HepG2 (cell line): ENCODE measurements around the gene ACACA. TPM values are rescaled to one million over a fixed set of nuclear protein-coding genes. Genes with fewer than 3 reads are reported as not detected.

Source experiments
- FOXP4 ChIP-seq: sonication (generic); formaldehyde crosslinking; IDR thresholded peaks from 2 replicates; pipeline ENCODE4 v1.4.0; 2020; ENCODE audit warnings: missing genetic modification reagents
- GTF2F1 ChIP-seq: fragments of 150-350 bp; IDR thresholded peaks from 2 replicates; pipeline ENCODE4 v1.6.1; 2014; ENCODE audit warnings: low read length
- PAXIP1 ChIP-seq: sonication (generic); formaldehyde crosslinking; conservative IDR thresholded peaks from 2 replicates; pipeline ENCODE4 v1.4.0; 2020; ENCODE audit warnings: mild to moderate bottlenecking, missing genetic modification reagents, moderate library complexity
- PPARG ChIP-seq: conservative IDR thresholded peaks from 2 replicates; pipeline ENCODE4 v1.6.1; 2016; ENCODE audit warnings: missing biosample characterization, missing genetic modification reagents
- SRF ChIP-seq: IDR thresholded peaks from 2 replicates; pipeline ENCODE4 v1.6.1; 2011; ENCODE audit warnings: mild to moderate bottlenecking, low read depth, low read length, moderate library complexity
- TCF7 ChIP-seq: sonication (generic); IDR thresholded peaks from 2 replicates; pipeline ENCODE4 v1.6.1; 2016; ENCODE audit warnings: antibody characterized with exemption, low read depth
- ZNF180 ChIP-seq: sonication (generic); formaldehyde crosslinking; IDR thresholded peaks from 2 replicates; pipeline ENCODE4 v1.4.0; 2020; ENCODE audit warnings: low read depth, missing genetic modification reagents, borderline replicate concordance
- polyA plus RNA-seq, 8 experiments: library from polyadenylated mRNA; depleted of rRNA in 3 of 8; stranded (reverse) in 7 of 8; unstranded in 1 of 8; fragments of >200 nt; fragmentation: Illumina TruSeq in 4 of 8; extraction: Trizol in 4 of 8; gene quantifications; 2 replicates each; pipeline versions ENCODE4 v1.2.1 to v1.2.3, GENCODE V29; 2011 to 2016; ENCODE audit warnings: low read depth in 4 of 8, missing spikeins in 1 of 8, mixed read lengths in 1 of 8; ENCODE audit not compliant: insufficient read depth in 1 of 8
- total RNA-seq, 5 experiments: library from RNA; depleted of rRNA; stranded (reverse); fragments of >200 nt; fragmentation: Illumina TruSeq; extraction: Trizol; gene quantifications; 2 replicates each; pipeline ENCODE4 v1.2.3, GENCODE V29; 2016; ENCODE audit warnings: low read depth in 1 of 5
- TF ChIP-seq, protein P1 (sequence below): fragments of 450-650 bp; IDR thresholded peaks from 2 replicates; pipeline ENCODE4 v1.6.1; 2016
- TF ChIP-seq, protein P2 (sequence below): sonication (generic); formaldehyde crosslinking; IDR thresholded peaks from one replicate; pipeline ENCODE4 v1.5.1; 2020; ENCODE audit warnings: mild to moderate bottlenecking, missing genetic modification reagents; ENCODE audit errors: not compliant biosample characterization

The ACACA gene
- total and polyA plus RNA-seq, 2 of the 13 experiments (the other 11 are each of a cell fraction or from before 2014, with no cell fraction given): 39.2 to 47.2 TPM

DNA sequence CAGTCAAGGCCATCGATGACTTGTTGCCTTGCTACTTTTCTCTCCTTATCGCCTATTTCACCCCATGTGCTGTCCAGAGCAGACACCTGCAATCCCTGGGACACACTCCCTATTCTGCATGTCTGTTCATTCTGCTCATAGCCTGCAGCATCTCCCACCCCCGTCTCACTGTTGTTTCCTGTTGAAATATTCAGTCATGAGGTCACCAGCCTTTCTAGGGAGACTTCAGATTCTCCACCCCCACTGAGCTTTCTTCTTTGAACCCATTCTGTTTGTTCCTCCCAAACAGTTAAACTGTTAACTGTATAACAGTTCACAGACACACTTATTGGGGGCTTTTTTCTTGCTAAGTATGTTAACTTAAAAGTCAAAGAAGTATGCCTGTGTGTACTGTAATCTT lies 363.4 kb downstream of the ACACA start (continued):
- peak; percentile 52; the same call in 1 of the 2 replicates for TF ChIP-seq TCF7
- TF ChIP-seq, protein P1, sequence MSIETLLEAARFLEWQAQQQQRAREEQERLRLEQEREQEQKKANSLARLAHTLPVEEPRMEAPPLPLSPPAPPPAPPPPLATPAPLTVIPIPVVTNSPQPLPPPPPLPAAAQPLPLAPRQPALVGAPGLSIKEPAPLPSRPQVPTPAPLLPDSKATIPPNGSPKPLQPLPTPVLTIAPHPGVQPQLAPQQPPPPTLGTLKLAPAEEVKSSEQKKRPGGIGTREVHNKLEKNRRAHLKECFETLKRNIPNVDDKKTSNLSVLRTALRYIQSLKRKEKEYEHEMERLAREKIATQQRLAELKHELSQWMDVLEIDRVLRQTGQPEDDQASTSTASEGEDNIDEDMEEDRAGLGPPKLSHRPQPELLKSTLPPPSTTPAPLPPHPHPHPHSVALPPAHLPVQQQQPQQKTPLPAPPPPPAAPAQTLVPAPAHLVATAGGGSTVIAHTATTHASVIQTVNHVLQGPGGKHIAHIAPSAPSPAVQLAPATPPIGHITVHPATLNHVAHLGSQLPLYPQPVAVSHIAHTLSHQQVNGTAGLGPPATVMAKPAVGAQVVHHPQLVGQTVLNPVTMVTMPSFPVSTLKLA: 0 out of 2 replicates have a peak, but pooled peaks have one; percentile 20
- TF ChIP-seq FOXP4: peak; percentile 14; the same call in 1 of the 2 replicates
- TF ChIP-seq SRF: 0 out of 2 replicates have a peak, but pooled peaks have one; percentile 36
- peak; percentile 63; the same call in 1 of the 2 replicates for TF ChIP-seq PPARG
- TF ChIP-seq GTF2F1: no peak
- peak; percentile 81 for TF ChIP-seq PAXIP1 (CRISPR knock-in tag)
- no peak for TF ChIP-seq ZNF180
- TF ChIP-seq, protein P2, sequence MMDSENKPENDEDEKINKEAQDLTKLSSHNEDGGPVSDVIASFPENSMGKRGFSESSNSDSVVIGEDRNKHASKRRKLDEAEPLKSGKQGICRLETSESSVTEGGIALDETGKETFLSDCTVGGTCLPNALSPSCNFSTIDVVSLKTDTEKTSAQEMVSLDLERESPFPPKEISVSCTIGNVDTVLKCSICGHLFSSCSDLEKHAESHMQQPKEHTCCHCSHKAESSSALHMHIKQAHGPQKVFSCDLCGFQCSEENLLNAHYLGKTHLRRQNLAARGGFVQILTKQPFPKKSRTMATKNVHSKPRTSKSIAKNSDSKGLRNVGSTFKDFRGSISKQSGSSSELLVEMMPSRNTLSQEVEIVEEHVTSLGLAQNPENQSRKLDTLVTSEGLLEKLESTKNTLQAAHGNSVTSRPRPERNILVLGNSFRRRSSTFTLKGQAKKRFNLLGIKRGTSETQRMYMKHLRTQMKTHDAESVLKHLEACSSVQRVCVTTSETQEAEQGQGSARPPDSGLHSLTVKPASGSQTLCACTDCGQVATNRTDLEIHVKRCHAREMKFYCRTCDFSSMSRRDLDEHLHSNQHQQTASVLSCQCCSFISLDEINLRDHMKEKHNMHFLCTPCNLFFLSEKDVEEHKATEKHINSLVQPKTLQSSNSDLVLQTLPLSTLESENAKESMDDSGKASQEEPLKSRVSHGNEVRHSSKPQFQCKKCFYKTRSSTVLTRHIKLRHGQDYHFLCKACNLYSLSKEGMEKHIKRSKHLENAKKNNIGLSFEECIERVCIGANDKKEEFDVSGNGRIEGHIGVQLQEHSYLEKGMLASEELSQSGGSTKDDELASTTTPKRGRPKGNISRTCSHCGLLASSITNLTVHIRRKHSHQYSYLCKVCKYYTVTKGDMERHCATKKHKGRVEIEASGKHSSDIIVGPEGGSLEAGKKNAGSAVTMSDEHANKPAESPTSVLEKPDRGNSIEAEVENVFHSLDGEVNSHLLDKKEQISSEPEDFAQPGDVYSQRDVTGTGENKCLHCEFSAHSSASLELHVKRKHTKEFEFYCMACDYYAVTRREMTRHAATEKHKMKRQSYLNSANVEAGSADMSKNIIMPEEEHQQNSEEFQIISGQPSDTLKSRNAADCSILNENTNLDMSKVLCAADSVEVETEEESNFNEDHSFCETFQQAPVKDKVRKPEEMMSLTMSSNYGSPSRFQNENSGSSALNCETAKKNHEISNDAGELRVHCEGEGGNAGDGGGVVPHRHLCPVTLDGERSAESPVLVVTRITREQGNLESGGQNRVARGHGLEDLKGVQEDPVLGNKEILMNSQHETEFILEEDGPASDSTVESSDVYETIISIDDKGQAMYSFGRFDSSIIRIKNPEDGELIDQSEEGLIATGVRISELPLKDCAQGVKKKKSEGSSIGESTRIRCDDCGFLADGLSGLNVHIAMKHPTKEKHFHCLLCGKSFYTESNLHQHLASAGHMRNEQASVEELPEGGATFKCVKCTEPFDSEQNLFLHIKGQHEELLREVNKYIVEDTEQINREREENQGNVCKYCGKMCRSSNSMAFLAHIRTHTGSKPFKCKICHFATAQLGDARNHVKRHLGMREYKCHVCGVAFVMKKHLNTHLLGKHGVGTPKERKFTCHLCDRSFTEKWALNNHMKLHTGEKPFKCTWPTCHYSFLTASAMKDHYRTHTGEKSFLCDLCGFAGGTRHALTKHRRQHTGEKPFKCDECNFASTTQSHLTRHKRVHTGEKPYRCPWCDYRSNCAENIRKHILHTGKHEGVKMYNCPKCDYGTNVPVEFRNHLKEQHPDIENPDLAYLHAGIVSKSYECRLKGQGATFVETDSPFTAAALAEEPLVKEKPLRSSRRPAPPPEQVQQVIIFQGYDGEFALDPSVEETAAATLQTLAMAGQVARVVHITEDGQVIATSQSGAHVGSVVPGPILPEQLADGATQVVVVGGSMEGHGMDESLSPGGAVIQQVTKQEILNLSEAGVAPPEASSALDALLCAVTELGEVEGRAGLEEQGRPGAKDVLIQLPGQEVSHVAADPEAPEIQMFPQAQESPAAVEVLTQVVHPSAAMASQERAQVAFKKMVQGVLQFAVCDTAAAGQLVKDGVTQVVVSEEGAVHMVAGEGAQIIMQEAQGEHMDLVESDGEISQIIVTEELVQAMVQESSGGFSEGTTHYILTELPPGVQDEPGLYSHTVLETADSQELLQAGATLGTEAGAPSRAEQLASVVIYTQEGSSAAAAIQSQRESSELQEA: no peak
